HAP-1 (cell line): ENCODE data around the gene CHST4.
A peak's percentile ranks its signal among the peaks of the same experiment; 100 is the strongest.

Experiments used
- DNase-seq, 2 experiments: peaks; one replicate each; pipeline ENCODE4 v3.0.0-alpha.2; 2016 to 2020; ENCODE audit warnings: low spot score in 2 of 2
- H3K27me3 ChIP-seq: fragments of 250-450 bp; sonication (Bioruptor Pico); 2 replicates; pipeline ENCODE4 v1.5.1; 2020; ENCODE audit warnings: low read depth, mild to moderate bottlenecking, moderate library complexity
- H3K36me3 ChIP-seq: fragments of 250-450 bp; sonication (Bioruptor Pico); replicated peaks from 2 replicates; pipeline ENCODE4 v1.5.1; 2020; ENCODE audit warnings: mild to moderate bottlenecking
- H3K4me1 ChIP-seq: fragments of 250-450 bp; sonication (Bioruptor Pico); 2 replicates; pipeline ENCODE4 v1.5.1; 2020; ENCODE audit warnings: mild to moderate bottlenecking
- H3K4me3 ChIP-seq: fragments of 250-450 bp; sonication (Bioruptor Pico); 2 replicates; pipeline ENCODE4 v1.5.1; 2020; ENCODE audit warnings: mild to moderate bottlenecking, moderate library complexity
- H3K9me3 ChIP-seq: fragments of 250-450 bp; sonication (Bioruptor Pico); 2 replicates; pipeline ENCODE4 v1.5.1; 2020; ENCODE audit warnings: mild to moderate bottlenecking, moderate library complexity
- in situ Hi-C: fragments of 300-500 bp; cut with MboI; formaldehyde crosslinking; loops from 3 replicates; pipeline ENCODE4 v1.14.3; 2020; ENCODE audit warnings: low sequenced_read_pairs, inconsistent platforms, mixed read lengths

Gene CHST4

DNA sequence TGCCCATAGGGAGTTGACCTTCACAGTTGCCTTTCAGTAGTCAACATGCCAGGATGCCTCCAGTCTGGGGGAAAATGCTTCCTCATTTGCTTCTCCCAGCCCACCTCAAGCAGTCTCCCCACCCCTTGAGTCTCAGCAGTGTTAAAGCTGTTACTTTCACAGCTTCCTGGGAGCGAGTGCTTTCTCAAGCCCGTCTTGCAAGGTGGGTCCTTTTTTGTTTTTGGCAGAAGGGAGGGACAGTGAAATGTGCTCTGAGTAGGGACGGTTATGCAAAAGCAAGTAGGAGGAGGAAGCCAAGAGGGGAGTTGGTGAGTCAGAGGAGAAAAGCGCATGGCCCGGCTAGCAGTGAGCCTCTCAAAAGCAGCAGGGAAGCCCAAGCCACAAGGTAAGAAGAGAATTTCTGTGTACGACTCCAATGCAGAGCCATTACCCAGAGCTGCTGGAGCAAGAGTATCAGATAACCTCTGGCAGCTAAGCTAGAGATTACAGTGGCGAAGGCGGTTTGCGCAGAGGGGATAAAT, at the start of gene CHST4:
TSS of gene CHST4 (plus strand) at position 316 of the 521 bp plus-strand sequence. CDS start 10,252 bp downstream, outside the sequence.
- no peaks in the 10 kb centered on the region for H3K36me3 ChIP-seq
- H3K9me3 ChIP-seq: no peaks in the 10 kb centered on the region
- no peak within 1 kb of the TSS for H3K4me3 ChIP-seq
- no peaks in the 10 kb centered on the region for H3K4me1 ChIP-seq
- in situ Hi-C loops: no loop called here
- H3K27me3 ChIP-seq: peaks cover 46% of the 10 kb centered on the region
- no peak for DNase-seq

DNA sequence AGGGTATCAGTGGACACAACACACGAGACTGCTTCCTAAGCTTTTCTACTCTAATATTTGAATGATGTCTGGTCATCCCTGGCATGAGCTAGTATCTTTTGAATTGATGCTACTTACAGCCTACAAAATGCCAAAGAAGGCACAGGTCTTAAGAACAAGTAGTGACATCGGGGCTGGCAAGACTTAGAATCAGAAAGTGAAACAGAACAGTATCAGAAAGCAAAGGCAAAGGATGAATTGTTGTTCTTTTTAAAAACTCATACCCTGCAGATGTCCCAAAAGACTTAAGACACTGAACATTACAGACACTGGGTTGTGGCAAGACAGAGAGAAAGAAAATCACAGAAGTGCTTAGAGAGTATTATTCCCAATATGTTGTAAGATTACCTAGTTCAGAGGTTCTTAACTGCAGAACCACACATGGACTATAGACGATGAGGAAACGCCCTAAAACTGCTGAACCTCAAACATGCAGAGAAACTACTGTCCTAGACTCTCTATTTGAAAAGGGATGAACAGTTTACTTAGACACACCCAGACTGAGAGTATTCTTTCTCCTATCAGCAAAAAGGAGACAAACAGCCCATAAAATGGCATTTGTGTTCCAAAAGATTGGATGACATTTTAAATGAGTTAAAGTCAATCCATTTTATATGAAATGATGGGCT, 49.6 kb upstream of the CHST4 start:
- no peak overlapping the region for H3K4me3 ChIP-seq

DNA sequence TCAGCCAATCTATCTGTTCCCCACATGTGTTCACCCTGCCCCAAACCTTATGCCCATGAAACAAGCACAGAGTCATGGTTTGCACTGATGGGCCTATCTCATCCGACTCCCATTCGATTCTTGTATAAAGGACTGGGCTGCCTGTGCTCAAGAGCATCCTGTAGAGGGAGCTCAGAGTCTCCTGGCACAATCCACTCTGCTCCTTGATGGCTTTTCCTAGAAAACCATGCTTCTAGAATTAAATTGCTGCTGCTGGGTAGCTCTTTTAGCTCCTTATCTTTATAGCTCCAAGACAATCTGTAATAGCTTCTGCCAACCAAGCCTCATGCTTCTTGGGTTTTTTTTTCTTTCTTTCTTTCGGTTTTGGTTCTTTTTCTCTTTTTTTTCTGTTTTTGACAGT, 46.8 kb upstream of the CHST4 start:
- in situ Hi-C loops: no loop called here
- Histone ChIP-seq H3K27me3 (no peaks in the 10 kb centered on the region), H3K9me3 (no peaks in the 10 kb centered on the region), H3K4me1 (0 out of 2 replicates have a peak, but pooled peaks cover 2% of the 10 kb centered on the region), H3K4me3 (no peak overlapping the region), H3K36me3 (no peaks in the 10 kb centered on the region; the same call in 1 of the 2 replicates)
- peak; percentile 17 to 45 for DNase-seq

More for the DNA sequence above, 49.6 kb upstream of the CHST4 start:
- DNase-seq: no peak
- H3K9me3 ChIP-seq: no peaks in the 10 kb centered on the region
- H3K4me1 ChIP-seq: no peaks in the 10 kb centered on the region
- H3K27me3 ChIP-seq: no peaks in the 10 kb centered on the region
- in situ Hi-C loops: no loop called here
- no peaks in the 10 kb centered on the region; the same call in 1 of the 2 replicates for H3K36me3 ChIP-seq

DNA sequence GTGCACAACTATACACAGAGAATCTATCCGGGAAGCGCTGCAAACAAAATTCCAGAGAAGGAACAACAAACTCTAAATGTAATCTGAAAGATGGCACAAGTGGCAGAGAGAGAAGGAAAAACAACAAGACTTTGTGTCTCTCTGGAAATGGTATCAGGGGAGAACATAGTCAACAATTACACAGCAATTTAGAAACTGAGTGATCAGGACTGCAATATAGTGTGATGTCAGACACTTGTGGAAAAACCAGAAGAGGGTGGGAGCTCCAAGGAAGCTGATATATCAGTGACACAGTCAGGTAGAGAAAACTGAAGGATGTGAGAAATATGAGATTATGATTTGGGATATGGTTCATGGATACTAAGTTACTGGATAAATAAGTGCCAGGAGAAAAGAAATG, 45.3 kb upstream of the CHST4 start:
- Histone ChIP-seq H3K4me3 (no peak overlapping the region), H3K4me1 (peaks cover 2% of the 10 kb centered on the region; the same call in 1 of the 2 replicates), H3K9me3 (no peaks in the 10 kb centered on the region), H3K27me3 (no peaks in the 10 kb centered on the region), H3K36me3 (no peaks in the 10 kb centered on the region)
- in situ Hi-C loops: no loop called here
- DNase-seq: no peak

DNA sequence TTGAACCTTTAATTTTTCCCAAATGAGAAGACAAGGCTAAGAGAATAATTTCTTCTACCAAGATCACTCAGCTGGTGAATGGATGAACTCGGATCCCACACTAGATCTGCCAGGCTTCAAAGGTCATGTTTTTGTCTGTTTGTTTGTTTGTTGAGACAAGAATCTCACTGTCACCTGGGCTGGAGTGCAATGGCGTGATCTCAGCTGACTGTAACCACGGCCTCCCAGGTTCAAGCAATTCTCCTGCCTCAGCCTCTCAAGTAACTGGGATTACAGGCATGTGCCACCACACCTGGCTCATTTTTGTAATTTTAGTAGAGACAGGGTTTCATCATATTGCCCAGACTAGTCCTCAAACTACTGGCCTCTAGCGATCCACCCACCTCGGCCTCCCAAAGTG, 43.7 kb upstream of the CHST4 start:
- no peaks in the 10 kb centered on the region for H3K9me3 ChIP-seq
- H3K4me3 ChIP-seq: no peak overlapping the region
- no peaks in the 10 kb centered on the region for H3K27me3 ChIP-seq
- in situ Hi-C loops: no loop called here
- no peak for DNase-seq
- peaks cover 2% of the 10 kb centered on the region; the same call in 1 of the 2 replicates for H3K4me1 ChIP-seq
- H3K36me3 ChIP-seq: no peaks in the 10 kb centered on the region

DNA sequence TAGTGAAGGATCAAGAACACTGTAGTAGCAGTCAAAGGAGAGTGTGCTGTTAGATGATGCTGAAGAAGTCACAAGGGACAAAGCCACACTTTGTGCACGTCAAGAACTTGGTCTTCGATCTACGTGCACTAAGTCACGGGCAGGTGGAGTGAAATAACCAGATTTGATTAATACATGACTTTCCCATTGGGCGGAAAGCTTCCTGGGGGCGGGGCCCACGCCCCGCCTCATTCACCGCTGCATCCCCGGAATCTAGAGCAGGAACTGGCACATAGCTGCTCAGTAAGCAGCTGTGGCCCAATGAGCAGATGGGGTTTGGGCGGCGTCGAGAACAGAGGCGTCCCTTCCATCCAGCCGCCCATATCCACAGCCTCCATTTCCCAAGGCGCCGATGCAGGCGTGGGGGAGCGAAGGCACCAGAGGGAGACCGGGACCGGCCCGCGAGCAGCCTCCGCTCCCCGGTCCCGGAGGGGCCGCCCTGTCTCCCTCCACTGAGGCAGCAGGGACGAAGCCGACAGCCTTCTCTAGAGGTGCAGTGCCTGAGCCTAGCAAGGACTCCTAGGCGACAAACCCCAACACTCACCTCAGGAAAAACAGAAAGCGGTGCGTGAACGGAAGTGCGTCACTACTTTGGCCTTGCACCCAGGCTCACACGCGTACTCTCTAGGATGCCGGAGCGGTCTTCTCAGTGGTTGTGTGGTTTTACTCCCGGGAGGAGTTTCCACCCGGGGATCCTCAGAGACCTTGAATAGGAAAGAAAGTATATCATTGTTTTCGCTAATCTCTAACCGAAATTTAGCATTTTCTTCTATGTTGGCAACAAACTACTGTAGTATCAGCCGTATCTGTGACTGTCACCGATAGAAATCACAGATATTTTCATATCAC, 42.0 kb upstream of the CHST4 start:
- in situ Hi-C loops: no loop called here
- H3K4me3 ChIP-seq: peak overlapping the region; percentile 89
- no peaks in the 10 kb centered on the region for H3K27me3 ChIP-seq
- H3K4me1 ChIP-seq: peaks cover 2% of the 10 kb centered on the region; the same call in 1 of the 2 replicates
- H3K36me3 ChIP-seq: no peaks in the 10 kb centered on the region
- no peaks in the 10 kb centered on the region for H3K9me3 ChIP-seq
- DNase-seq: peak; percentile 81 to 82

DNA sequence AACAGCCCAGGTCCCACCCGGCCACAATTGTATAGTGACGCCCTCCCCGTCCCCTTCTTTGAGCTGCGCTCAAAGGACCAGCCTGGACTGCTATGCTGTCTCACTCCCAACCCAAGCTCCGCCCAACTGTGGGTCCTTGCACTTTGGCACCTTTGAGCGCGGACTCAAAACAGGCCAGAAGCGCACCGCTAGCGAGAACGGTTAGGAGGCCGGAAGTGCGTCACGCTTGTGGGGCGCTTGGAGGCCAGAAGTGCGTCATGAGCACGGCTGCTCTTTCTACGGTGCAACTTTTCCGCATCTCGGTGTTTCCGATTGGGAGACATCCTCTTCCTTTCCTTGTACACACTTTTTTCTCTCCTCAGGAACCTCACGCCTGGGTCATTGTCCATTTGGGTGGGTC, 37.1 kb upstream of the CHST4 start, which contains the start of gene ZNF19:
TSS of gene ZNF19 (minus strand) at position 203 of the 400 bp plus-strand sequence. CDS start 7,210 bp downstream, outside the sequence.
- Histone ChIP-seq H3K27me3 (peaks cover 3% of the 10 kb centered on the region; the same call in 1 of the 2 replicates), H3K36me3 (no peaks in the 10 kb centered on the region), H3K9me3 (no peaks in the 10 kb centered on the region), H3K4me3 (no peak within 1 kb of the TSS), H3K4me1 (no peaks in the 10 kb centered on the region; the same call in 1 of the 2 replicates)
- in situ Hi-C loops: no loop called here
- no peak for DNase-seq

DNA sequence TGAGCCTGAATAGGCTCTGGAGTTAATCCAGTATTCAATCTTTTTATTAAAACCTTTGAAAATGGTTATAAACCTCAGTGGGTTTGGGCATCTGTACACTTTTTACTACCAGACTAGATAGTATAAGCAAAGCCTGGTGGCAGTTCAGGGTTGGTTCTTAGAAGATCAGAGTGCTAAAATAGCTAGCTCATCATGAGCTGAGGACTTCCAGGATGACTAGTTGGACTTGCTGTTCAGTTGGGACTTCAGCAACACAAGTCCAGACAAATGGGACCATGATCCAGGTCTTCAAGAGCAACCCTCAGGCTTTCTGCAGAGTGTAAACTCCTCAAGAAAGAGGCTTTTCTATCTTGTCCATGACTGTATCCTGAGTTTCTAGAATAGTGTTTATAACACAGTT, 35.9 kb upstream of the CHST4 start:
- no peak overlapping the region for H3K4me3 ChIP-seq
- no peaks in the 10 kb centered on the region for H3K4me1 ChIP-seq
- no peaks in the 10 kb centered on the region for H3K36me3 ChIP-seq
- H3K9me3 ChIP-seq: no peaks in the 10 kb centered on the region
- no peak for DNase-seq
- peaks cover 3% of the 10 kb centered on the region; the same call in 1 of the 2 replicates for H3K27me3 ChIP-seq
- in situ Hi-C loops: no loop called here

DNA sequence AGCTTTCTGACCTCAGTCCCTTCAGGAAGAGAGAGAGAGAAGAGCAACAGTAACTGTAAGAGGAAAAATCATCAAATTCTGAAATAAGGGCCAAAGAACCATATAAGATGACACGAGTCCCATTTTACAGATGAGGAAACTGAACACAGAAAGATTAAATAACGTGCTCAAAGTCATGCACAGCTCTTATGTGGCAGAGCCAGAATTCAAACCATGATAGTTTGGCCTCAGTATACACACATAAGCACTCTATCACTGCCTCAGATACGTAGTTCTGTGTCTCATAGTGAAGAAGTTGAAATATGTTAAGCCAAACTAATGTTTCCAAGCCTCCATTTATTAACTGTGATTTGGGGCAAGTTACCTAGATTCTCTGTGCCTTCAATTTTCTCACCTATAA, 35.2 kb upstream of the CHST4 start:
- Histone ChIP-seq H3K4me1 (no peaks in the 10 kb centered on the region), H3K4me3 (no peak overlapping the region), H3K9me3 (no peaks in the 10 kb centered on the region), H3K27me3 (peaks cover 3% of the 10 kb centered on the region; the same call in 1 of the 2 replicates), H3K36me3 (no peaks in the 10 kb centered on the region)
- no peak for DNase-seq
- in situ Hi-C loops: no loop called here

DNA sequence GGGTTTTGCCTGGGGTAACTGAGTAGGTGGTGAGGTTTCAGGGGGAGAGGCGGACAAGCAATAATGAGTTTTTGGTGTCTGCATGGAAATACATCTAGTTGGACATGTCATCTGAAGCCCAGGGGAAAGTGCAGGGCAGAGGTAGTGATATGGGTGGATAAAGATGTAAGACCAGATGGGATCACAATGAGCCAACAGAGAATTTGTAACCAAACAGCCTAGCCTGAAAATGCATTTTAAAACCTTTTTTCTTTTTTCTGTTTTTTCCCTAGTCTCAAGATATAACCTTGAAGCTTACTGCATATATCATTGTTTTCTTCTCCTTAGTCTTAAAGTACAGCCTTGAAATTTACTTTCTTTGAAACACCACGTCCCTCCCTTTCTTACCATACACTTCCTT, 33.4 kb upstream of the CHST4 start:
- Histone ChIP-seq H3K27me3 (peaks cover 3% of the 10 kb centered on the region; the same call in 1 of the 2 replicates), H3K4me3 (no peak overlapping the region), H3K9me3 (no peaks in the 10 kb centered on the region), H3K36me3 (no peaks in the 10 kb centered on the region), H3K4me1 (no peaks in the 10 kb centered on the region)
- in situ Hi-C loops: no loop called here
- DNase-seq: no peak

DNA sequence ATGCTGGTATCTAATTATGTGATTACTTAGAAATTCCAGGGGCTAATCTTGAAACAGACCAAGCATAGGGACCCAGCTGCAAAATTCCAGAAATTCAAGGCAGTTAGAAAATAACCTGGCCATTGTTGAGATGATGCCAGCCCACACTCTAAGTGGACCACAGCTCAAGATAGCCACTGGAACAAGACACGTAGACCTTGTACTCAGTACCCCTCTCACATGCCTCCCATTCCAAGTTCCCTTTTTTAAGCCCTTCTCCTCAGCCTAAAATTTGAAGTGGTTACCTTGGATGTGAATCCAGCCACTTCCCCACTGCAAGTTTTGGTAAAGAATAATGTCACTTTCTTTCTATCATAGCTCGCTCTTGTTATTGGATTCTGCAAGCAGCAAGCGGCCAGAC, 33.0 kb upstream of the CHST4 start:
- no peaks in the 10 kb centered on the region for H3K4me1 ChIP-seq
- no peak for DNase-seq
- H3K4me3 ChIP-seq: no peak overlapping the region
- peaks cover 3% of the 10 kb centered on the region; the same call in 1 of the 2 replicates for H3K27me3 ChIP-seq
- no peaks in the 10 kb centered on the region for H3K36me3 ChIP-seq
- in situ Hi-C loops: no loop called here
- no peaks in the 10 kb centered on the region for H3K9me3 ChIP-seq

DNA sequence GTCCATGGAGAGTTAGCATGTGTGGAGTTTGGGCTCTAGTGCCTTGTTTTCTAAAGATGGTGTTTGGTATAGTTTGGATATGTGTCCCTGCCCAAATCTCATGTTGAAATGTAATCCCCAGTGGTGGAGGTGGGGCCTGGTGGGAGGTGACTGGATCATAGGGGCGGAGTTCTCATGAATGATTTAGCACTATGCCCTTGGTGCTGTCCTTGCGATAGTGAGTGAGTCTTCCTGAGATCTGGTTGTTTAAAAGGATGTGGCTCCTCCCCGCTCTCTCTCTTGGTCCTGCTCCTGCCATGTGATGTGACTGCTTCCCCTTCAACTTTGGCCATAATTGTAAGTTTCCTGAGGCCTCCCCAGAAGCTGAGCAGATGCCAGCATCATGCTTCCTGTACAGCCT, 28.2 kb upstream of the CHST4 start:
- Histone ChIP-seq H3K36me3 (no peaks in the 10 kb centered on the region), H3K4me1 (no peaks in the 10 kb centered on the region), H3K9me3 (no peaks in the 10 kb centered on the region), H3K27me3 (no peaks in the 10 kb centered on the region), H3K4me3 (no peak overlapping the region)
- DNase-seq: no peak
- in situ Hi-C loops: loop anchor here (5.0 kb wide), 1 partner anchor 86 kb away; no protein-coding TSS in a partner anchor

DNA sequence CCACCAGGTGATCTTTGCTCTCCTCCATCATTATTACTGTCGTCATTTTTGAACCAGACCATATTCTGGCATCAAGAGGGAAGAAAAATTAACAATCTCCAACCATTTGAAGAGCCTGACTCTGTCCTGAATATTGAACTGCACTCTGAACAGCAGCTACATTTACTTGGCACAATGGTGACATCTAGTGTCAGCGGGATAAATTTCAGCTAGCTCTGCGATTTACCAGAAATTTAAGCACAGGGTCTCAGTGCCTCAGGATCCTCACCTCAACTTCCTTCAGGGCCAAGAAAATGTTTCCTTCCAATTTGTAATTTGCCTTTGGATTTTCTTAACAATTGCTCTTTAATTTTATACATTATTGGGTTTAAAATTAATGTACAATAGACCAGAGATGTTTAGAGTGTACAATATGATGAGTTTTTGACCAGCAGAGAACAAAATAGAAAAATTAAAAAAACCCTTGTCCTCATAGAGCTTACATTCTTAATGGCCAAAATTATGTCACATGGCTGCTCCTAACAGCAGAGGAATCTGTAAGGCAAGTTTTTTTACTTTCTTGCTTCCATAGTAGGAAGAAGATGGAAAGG, 26.4 kb upstream of the CHST4 start:
- peak; percentile 46 to 55 for DNase-seq
- Histone ChIP-seq H3K4me1 (no peaks in the 10 kb centered on the region), H3K27me3 (no peaks in the 10 kb centered on the region), H3K36me3 (no peaks in the 10 kb centered on the region), H3K9me3 (no peaks in the 10 kb centered on the region), H3K4me3 (no peak overlapping the region)
- in situ Hi-C loops: loop anchor here (5.0 kb wide), 1 partner anchor 88 kb away; no protein-coding TSS in a partner anchor
